Stimulated activated CD8-positive, alpha-beta memory T cell treated with anti-CD3 and anti-CD28 coated beads, Interleukin-7, amount 100 ng/mL, for 24 hours (primary cell): Measurements from ENCODE around the gene SRPX.

Experiments used
- DNase-seq: peaks from one replicate; pipeline ENCODE4 v3.0.0-alpha.2; 2020; ENCODE audit warnings: low read depth

Gene SRPX, protein sequence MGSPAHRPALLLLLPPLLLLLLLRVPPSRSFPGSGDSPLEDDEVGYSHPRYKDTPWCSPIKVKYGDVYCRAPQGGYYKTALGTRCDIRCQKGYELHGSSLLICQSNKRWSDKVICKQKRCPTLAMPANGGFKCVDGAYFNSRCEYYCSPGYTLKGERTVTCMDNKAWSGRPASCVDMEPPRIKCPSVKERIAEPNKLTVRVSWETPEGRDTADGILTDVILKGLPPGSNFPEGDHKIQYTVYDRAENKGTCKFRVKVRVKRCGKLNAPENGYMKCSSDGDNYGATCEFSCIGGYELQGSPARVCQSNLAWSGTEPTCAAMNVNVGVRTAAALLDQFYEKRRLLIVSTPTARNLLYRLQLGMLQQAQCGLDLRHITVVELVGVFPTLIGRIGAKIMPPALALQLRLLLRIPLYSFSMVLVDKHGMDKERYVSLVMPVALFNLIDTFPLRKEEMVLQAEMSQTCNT

DNA sequence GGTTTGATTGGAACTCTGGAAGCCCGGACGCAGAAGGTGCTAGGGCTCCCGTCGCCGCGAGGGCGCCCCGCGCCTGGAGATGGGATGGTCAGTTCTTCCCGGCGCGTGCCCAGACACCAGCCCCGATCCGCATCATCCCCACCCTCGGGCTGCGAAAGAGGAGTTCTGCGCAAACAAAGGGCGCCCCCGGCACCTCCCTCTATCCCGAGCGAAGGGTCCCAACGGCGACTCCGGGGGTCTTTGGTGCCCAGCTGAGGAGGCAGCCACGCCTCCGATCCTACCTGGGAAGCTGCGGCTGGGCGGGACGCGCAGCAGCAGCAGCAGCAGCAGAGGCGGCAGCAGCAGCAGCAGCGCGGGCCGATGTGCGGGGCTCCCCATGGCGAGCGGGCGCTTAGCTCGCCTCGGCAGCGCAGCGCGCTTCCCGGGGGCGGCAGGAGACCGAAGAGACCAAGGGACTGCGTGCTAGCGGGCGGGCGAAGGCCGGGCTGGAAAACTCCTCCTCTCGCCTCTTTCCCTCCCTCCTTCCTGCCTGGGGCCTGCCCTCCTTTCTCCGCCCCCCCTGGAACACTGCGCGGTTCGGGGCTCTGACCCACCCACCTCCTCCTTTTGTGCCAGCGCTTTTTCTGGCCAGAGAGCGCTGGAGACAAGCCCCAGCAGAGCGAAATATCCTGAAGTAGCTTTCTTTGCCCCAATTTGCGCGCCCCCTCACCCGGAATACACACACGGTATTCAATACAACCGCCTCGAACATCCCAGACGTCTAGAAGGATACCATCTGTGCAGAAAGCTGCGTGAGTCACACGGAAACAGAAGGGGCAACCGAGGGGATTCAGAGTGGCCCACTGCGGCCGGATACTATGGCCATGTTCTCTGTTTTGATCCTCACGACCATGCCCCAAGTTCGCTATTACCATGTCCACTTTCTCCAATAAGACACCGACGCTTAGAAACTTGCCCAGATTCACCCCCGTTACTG, at the start of gene SRPX:
Gene SRPX, minus strand, starts transcription at position 457 of the 976 bp plus-strand sequence. Its CDS starts 79 bp downstream, at position 378.
- no peak for DNase-seq

DNA sequence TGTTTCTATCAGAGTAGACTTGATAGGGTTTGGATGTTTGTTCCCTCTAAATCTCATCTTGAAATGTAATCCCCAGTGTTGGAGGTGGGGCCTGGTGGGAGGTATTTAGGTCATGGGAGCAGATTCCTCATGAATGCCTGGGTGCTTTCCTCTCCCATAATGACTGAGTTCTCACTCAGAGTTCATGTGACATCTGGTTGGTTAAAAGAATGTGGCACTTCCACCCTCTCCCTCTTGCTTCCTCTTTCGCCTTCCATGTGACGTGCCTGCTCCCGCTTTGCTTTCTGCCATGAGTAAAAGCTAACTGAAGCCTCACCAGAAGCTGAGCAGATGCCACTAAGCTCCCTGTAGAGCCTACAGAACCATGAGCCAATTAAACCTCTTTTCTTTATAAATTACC, 47.3 kb upstream of the SRPX start:
- no peak for DNase-seq

DNA sequence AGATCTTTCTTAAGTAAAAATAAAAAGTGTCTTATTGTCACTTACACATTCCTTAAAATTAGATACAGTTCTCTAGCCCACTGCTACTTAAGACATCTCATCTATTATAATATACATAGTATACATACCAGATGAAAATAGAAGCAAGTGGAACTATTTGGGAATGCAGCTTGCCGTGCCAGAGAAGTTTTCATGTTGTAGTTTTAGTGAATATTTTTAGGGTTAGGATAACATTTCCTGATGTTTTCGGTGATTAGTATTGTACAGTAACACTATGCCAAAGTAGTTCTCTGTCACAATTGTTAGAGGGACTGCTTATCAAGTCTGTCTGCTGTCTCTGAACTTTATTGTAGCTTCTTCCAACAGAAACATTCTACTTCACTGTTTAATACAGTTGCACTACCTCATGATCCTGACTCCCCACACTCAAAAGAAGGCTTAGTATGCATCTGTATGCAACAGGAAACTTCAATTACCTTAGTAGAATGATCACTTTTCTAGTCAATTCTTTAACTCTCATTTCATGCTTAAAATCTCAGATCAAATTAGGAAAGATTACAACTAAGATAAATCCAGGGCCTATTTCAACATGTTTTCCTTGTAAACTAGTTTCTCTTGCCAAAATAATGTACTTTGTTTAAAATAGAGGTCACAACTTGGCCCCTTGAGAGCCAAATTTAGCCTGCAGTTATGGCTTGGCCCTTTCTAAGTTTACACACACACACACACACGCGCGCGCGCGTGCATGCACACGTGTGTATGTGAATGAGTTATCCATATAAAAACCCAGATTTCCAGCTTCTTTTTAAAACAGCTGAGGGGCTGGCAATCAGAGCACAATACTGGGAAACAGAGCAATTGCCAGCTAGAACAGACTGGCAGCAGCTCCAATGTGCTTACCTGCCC, 42.3 kb upstream of the SRPX start:
- no peak for DNase-seq

DNA sequence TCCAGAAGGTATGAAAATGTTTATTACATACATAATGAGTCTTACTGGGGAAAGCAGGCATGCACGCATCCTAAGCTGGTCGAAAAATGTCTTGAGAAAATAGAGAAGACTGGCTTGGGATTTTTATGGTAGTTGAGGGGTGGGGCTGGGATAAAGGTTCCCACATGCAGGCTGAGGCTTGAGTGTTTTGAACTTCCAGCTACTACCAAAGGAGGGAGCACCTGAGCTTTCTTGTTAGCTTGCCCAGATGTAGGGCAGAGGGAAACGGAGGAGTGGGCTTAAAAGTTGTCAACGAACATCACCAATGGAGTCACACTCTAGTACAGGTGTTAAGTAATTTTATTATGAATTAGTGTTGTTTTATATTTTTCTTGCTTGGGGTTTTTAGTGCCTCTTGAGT, 39.6 kb upstream of the SRPX start:
- no peak for DNase-seq

DNA sequence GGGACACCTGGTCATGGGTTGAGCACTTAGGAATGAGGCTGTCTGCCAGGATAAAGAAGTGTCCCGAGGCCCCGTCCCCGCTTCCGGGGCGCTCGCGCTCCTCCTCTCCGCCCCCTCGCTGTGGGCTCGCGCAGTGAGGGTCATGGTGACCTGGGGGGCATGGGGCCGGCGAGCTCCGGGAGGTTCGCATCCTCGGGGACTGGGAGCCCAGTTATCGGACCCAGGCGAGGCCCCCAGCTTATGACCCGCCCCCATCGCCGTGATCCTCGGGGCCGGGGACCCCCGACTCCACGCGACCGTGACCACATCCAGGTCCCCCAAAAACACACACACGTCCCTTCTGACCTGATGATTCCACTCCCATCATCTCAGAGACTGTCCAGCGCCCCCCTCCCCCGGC, 35.3 kb upstream of the SRPX start:
- no peak for DNase-seq

DNA sequence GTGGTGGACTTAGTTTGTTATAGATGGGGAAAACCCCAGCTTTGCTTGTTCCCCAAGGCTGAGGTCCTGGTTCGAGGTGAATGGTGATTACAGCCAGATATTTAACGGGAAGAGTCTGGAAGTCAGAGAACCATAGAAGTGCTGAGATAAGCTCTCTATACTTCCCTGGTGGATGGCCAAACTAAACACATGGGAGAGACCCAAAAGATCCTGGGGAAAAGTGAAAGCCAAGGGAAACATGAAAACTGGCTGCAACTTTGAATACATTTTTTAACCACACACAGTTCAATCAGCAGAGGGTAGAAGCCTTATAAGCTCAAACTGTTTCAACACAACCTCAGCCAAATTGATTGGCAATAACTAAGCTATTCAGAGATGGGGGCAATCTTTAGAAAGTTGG, 29.3 kb upstream of the SRPX start:
- no peak for DNase-seq

DNA sequence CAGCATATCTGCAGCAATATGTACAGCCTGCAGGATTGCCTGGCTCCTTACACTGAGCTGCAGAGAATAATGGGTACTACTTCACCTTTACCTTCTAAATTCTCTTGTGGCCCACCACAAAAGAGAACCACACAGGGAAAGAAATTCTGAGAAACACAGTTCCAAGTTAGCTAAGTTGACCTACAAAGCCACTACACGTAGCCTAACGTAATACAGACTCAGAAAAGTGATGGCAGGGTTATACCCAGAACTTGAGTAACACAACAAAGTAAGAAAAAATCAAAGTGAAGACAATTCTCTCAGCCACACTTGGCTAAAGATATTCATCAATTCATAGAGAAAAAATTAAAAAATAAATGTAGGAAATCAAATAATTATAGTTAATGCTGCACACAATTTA, 26.4 kb upstream of the SRPX start:
- no peak for DNase-seq

DNA sequence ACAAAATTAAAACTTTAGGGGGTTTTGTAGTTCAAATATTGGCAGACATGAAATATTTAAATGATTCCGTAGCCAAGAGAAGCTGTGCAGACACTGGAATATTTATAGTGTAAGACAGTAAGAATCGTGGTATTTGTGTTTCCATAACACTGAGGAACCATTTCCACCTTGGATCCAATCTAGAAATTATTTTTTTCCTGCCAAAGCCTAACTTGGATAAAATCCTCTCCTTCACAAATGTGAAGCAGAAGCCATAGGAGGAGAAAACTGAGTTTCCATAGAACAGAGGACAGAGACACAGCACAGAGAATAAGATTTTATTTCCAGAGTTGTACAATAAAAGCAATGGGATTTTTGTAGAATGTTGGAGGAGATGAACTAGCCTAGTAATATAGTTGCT, 19.9 kb upstream of the SRPX start:
- DNase-seq: no peak

DNA sequence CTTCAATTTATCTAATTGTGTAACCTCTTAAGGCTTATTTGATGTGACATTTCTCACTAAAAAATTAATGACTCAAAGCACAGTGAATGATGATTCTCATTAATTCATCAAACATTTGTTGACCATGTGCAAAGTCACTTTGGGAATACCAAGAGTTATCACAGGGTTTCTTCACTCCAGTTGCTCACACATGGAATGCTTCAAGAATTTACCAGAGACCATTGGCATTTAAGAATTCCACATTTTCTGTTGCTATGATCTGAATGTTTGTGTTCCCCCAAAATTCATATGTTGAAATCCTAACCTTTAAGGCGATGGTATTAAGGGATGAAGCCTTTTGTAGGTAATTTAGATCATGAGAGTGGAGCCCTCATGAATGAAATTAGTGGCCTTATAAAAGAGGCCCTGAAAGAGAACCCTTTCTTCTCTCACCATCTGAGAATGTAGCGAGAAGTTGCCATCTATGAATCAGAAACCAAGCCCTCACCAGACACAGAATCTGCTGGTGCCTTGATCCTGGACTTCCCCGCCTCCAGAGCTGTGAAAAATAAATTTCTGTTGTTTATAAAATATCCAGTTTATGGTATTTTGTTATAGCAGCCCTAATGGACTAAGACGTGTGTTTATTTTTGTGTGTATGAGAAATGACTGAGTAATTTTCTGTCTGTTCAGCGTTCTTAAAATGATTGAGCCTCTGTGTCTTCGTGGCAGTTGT, 16.4 kb upstream of the SRPX start:
- no peak for DNase-seq

DNA sequence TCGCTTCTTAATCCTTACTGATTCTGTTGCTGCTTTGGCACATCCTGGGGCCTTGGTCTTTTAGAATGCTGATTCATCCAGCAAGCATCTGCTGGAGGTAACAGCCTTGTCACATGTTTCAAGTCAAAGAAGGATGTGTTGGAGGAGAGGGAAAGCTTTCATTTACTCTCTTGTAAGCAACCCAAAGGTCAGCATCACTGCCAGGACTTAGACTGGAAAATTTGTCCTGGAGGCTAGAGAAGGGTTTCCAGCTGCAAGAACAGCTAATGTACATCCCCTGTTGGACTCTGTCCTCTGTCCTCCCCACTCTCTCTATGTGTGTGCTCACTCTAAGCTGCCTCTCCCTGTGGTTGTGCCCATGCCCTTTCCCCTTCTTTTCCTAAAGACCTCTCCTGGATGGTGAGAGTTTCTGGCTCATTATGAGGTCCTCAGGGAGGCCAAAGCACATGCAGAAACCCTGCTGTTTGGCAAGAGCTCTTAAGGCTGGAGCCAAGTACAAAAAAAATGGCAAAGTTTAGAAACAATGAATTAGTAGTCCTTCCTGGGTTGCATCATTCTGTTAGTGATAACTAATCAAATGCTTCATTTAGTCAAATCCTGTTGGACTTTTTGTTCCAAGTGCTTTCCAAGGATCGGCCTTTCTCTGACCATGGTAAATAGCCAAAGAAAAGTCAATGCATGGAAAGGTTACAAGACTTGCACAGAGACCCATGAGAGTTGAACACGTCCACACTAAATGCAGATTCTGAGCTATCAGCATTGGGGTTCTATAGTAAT, 13.4 kb upstream of the SRPX start:
- DNase-seq: no peak

DNA sequence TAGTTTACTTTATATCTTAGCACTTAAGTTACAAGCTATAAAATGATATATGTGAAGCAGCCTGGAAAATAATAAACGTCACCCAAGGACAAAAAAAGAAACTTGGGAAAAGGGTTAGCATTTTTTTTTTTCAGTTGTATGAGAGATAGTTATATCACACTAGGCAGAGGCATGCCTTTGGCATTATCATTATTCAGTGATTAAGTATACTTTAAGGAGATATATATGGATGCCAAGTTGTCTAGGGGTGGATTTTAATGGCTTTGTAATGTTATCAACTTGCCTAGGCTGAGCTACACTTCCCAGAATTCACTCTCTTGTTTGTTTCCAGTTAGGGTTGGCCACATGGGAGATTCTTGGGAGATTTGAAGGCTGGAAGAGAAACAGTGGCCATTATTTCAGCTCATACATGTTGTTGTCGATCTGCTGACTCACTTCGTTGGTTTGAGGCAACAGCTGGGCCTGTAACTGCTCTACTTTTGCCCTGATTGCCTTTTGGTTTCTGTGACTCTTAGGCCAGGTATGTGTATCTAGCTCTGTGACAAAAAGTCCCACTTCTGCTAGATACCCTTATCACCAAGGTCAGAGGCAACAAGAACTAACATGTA, 11.5 kb upstream of the SRPX start:
- no peak for DNase-seq

DNA sequence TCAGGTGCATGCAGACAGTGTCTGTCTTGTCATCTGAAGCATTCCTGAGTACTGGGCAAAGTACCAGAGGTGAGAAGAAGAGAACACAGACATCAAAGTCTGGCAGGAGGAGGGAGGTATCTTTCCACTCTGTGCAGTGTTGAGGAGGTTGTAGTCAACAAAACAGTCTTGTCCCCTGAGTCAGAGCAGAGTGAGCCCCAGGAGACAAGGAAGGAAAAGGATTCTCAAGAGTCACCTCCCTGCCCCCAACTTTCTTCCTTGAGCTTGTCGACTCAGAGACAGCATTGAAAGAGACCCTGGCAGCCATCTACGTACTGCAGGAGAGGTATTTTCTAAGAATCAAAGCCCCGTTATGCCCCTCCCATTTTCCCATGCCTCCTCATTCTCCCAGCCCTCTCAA, 4.4 kb upstream of the SRPX start:
- DNase-seq: no peak

DNA sequence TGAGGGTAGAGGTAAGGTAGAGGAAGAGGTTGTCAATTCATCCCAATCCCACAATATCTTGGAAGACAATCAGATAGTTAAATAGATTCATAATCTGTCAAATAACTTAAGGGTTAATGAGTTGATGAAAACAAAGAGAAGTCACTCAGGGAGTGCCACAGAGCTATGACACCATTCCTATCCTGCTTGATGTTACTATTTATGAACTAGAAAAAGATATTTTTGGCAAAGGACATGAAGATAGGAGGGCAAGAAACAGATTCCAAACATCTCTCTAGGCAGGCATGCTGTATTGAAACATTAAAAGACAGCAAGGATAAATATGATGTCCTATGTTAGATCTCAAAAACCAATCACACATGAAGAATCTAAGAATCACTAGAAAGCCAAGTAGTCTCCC, 3.5 kb upstream of the SRPX start:
- DNase-seq: no peak

DNA sequence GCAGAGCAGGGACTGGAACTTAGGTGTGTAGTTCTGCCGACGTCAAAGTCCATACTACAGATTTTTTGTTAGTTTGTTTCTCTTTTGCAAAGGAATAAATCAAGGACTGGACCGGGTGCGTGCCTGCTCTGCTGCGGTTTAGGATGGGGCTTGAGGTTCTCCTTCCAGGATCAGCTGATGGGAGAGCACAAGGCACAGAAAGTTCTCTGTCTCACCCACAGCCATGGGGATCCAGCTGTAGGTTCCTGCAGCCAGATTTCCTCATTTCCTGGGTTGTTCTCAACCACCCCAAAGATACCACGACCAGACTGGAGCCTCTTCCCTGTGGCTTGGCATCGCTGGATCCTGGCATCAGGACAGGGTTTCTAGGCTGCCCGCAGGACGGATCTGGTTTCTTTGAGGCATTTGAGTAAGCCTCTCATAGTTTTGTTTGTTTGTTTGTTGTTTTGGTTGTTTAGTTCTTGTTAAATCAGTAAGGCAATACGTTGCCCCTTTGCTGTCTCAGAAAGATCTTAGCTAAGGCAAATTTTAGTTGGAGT, 789 bp upstream of the SRPX start:
- DNase-seq: no peak

DNA sequence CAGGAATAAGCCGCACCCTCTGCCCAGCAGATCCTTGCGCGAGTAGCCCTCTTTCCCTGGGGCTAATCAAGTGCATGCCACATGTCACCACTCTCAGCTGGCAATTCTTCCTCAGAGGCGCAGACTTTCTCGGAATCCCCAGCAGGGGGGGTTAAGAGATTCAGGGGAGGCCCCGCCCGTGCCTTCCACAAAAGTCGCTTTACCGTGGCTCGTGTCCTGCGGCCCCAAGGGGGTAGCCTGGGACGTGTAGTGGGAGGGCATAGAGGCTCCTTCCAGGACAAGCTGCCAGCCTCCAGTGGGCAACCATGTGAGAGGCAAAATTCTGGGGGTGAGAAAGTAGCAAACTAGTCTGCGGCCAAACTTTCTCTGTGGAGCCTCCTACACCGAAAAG, 652 bp downstream of the SRPX start:
- no peak for DNase-seq

DNA sequence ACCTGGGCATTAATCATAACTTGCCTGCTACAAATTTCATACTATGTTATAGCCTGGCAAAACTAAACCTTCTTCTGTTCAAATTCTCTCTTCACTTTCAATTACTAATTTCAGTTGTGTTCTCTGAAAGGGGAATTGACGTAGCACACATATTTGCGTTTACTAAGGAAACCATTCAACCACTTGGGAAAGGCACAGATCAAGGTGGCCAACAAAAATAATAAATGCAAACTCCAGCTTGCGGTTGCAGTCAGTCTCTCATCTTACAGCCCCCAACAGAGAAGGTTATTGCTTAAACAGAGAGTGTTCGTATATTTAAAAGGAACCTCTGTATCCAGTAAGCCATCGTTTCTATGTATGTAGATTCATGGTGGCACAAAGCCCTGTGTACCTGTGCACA, 4.0 kb downstream of the SRPX start:
- DNase-seq: no peak

DNA sequence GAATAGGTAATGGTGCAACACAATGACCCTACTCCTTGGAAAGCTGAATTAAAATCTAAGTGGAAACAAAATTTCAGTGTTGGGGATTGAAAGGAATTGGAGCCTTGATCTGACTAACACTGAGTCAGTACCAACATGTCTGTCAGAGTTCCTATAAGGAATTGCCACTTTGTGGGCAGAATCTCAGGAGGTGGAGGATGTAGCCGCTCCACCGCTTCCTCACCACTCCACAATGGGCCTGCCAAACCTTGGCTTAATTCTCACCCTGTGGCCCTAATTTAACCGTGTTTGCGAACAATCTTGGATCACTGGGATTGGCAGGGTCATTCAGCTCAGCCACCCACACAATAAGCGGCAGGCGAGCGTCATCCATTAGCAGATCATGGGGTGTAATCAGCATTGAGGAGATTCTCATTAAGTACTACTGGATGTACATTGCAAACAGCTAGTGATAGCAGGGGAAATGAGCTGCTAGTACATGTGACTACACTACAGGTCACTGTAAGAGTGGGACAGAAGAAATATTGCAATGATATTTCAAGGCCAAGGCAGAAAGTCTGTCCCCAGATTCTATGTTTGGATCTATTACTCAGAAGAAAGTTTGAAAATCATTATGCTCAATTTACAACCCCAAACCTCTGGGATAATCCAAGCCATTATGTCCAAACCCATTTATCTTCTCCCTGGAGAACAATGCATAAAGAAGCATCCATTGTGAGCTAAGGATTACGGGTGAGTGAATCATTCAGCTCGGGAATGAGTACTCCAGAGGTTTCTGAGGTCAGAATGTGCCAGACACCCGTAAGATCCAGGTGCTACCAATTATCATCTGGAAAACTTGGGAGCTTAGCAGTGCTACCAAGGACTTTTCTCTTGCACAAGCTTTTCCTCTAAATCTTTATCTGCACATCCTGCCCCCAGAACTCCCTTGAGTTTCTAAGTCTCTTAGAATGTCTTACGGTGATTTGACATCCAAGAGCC, 5.8 kb downstream of the SRPX start:
- no peak for DNase-seq

DNA sequence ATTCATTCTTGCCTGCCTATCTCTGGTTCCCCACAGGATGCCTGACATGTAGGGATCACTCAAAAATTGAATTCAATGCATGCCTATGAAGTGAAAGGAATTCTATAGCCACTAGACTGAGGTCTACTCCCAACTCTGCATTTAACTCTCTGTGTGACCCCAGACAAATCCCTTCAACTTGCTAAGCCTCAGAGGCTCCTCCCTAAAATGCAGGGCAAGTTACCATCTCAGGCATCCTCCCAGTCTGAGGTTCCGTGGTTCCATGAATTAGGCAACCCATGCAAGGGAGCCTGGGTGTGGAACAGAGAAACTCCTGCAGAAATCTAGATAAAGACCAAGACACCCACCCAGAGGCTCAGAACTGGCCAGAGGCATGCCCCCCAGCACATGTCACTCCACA, 6.6 kb downstream of the SRPX start:
- DNase-seq: no peak
